ENCODE measurements around the gene WEE2. TPM values are rescaled to one million over a fixed set of nuclear protein-coding genes. Genes with fewer than 3 reads are reported as not detected.
"Not testable (repeated sequence)": the region's sequence is repeated elsewhere in the genome, so short reads cannot be mapped to it uniquely, and the experiment has no call there.

The WEE2 gene
- polyA plus RNA-seq, 10 donors: 0.04 to 0.31 (median 0.15) TPM; not detected in 3

- DNase-seq: no peak
Measured at GRCh38 chr7:141712603-141713255, 4.6 kb downstream of the WEE2 start.

DNA sequence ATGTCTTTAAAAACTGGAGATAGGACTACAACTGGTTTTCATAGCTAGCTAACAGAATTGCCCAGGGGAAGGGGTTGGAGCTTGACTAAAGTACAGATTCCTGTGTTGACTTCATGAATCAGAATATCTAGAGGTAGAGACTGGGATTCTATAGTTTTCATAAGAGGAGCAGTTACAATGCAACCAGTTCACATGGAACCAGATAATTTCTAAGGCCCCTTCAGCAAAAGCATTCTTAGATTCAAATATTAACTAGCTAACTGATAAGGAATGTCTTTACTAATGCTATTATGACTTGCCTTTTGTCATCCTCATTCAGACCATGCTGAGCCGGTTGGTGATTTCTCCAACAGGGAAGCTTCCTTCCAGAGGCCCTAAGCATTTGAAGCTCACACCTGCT lies 5.7 kb downstream of the WEE2 start:
- no peak for DNase-seq

GRCh38 chr7:141714571-141714970 lies 6.4 kb downstream of the WEE2 start:
- no peak for DNase-seq

DNA sequence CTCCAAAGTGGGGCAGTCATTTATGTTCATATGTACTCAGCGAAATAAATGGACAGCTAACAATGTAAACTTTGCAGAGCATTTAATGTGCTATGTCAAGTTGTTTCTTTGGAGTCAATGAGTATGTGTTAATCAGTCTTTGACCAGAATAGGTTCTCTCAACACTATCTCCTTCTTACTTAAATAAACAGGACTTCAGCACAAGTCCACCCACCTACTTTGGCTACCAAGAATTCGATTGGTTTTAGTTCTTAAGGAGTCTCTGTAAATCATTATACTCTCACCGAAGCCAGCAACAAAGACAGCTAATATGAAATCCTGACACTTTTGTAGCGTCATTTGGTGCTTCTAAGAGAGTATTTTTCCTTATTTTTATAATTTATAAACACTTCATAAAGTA lies 6.9 kb downstream of the WEE2 start:
- no peak for DNase-seq

- no peak for DNase-seq
Measured at GRCh38 chr7:141715794-141716689, 7.9 kb downstream of the WEE2 start.

GRCh38 chr7:141717450-141717849 lies 9.3 kb downstream of the WEE2 start:
- DNase-seq: no peak

DNA sequence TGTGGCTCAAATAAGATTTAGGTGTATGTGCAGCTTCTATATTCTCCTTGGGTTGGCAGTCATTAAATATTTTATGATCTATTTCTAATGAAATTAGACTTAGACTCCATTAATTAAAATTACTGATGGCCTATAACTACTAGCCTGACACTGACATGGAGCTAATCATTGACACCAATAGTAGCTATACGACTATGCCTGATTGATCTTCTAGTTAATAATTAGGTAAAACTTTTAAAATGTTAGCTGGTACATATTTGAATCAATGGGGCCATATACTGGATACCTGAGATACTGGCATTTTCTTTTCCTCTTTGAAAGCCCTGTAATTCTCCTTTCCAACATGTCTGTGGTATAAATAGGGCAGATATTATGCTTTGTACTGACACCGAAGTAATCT lies 14.4 kb downstream of the WEE2 start:
- DNase-seq: no peak

GRCh38 chr7:141729020-141729419 lies 20.9 kb downstream of the WEE2 start:
- DNase-seq: no peak

- no peak for DNase-seq
Measured at GRCh38 chr7:141731476-141732149, 23.5 kb downstream of the WEE2 start.

GRCh38 chr7:141737118-141737835 lies 29.1 kb downstream of the WEE2 start:
- DNase-seq: peak in 1 of 3 donors; percentile 8

GRCh38 chr7:141737836-141738591 lies 29.9 kb downstream of the WEE2 start, which contains the start of gene SSBP1:
TSS of gene SSBP1 (plus strand) at chr7:141738358. CDS start at chr7:141739167, 809 bp downstream.
- peak; percentile 97 to 98 (median 97) for DNase-seq

- no peak for DNase-seq
Measured at GRCh38 chr7:141738592-141739013, 30.4 kb downstream of the WEE2 start.

- no peak for DNase-seq
Measured at GRCh38 chr7:141739250-141739649, 31.1 kb downstream of the WEE2 start.

- no peak for DNase-seq
Measured at GRCh38 chr7:141742229-141742628, 34.1 kb downstream of the WEE2 start.

DNA sequence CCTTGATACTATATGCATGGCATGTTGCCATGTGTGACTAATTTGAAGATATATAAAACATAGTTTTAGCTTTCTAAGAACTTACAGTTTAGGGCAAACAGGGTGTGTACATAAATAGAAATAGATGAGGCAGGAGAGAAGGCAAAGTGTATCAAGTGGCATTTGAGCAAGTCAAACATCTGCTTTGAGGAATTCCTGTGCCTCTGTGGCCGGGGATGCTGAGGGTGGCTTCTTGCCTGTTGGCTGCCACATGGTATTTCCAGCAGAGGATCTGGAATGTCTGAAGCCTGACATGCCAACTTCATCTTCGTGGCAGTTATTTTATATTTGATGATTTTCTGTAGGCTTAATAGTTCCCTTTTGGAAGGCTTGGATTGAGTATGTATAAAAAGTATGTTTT lies 36.0 kb downstream of the WEE2 start:
- DNase-seq: no peak

GRCh38 chr7:141748396-141748795 lies 40.2 kb downstream of the WEE2 start:
- DNase-seq: no peak

DNA sequence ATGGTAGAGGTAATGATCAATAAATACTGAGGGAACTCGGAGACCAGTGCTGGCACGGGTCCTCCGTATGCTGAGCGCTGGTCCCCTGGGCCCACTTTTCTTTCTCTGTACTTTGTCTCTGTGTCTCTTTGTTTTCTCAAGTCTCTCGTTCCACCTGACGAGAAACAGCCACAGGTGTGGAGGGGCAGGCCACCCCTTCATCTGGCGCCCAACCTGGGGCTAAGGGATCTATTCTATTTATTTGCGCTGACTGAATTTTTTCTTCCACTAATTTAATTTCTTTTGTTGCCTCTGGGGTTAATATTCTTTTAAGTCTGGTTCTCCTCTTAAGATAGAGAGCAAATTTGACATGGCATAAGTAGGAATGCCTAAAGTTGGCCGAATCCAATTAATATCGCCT lies 43.8 kb downstream of the WEE2 start:
- DNase-seq: not testable (repeated sequence)

- no peak for DNase-seq
Measured at GRCh38 chr7:141752634-141753033, 44.5 kb downstream of the WEE2 start.

- DNase-seq: no peak
Measured at GRCh38 chr7:141754939-141755338, 46.8 kb downstream of the WEE2 start.

GRCh38 chr7:141763797-141764196 lies 55.6 kb downstream of the WEE2 start, which contains the start of gene TAS2R3:
TSS of gene TAS2R3 (plus strand) at chr7:141764097. CDS start at chr7:141764159, 62 bp downstream.
- DNase-seq: no peak

DNA sequence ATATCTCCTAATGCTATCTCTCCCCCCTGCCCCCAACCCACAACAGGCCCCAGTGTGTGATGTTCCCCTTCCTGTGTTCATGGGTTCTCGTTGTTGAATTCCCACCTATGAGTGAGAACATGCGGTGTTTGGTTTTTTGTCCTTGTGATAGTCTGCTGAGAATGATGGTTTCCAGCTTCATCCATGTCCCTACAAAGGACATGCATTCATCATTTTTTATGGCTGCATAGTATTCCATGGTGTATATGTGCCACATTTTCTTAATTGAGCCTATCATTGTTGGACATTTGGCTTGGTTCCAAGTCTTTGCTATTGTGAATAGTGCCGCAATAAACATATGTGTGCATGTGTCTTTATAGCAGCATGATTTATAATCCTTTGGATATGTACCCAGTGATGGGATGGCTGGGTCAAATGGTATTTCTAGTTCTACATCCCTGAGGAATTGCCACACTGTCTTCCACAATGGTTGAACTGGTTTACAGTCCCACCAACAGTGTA lies 62.0 kb downstream of the WEE2 start:
- DNase-seq: not testable (repeated sequence)

Measured in muscle of back (tissue), 11 donors.